ENCODE data around the gene COL18A1. TPM values are rescaled to one million over a fixed set of nuclear protein-coding genes. Genes with fewer than 3 reads are reported as not detected.

COL18A1 gene
- total RNA-seq, 1 donor from 2014 or later = 150 TPM

- no peak overlapping the region for H3K4me3 Mint-ChIP-seq
- H3K9me3 Mint-ChIP-seq = no peaks in the 10 kb centered on the region
- DNase-seq (ENCODE audit: extremely low spot score, unreplicated experiment) = no peak
- H3K36me3 Mint-ChIP-seq = peaks cover 24% of the 10 kb centered on the region
- H3K4me1 Mint-ChIP-seq (ENCODE audit: unreplicated experiment) = peaks cover 21% of the 10 kb centered on the region
- no peak for TF ChIP-seq CTCF (conservative IDR thresholded peaks at IDR 0.05)
- no peak overlapping the region for H3K27ac Mint-ChIP-seq
- no peaks in the 10 kb centered on the region for H3K27me3 Mint-ChIP-seq
Observed at GRCh38 chr21:45475004-45475685, 70.2 kb downstream of the COL18A1 start.

- Mint-ChIP-seq H3K36me3 (peaks cover 24% of the 10 kb centered on the region), H3K27me3 (no peaks in the 10 kb centered on the region), H3K4me3 (no peak overlapping the region), H3K27ac (no peak overlapping the region), H3K4me1 (ENCODE audit: unreplicated experiment) (peaks cover 18% of the 10 kb centered on the region), H3K9me3 (no peaks in the 10 kb centered on the region)
- no peak for DNase-seq (ENCODE audit: extremely low spot score, unreplicated experiment)
- TF ChIP-seq CTCF (conservative IDR thresholded peaks at IDR 0.05) = no peak
Observed at GRCh38 chr21:45475797-45476570, 71.0 kb downstream of the COL18A1 start.

GRCh38 chr21:45476582-45476981 lies 71.6 kb downstream of the COL18A1 start:
- H3K4me1 Mint-ChIP-seq (ENCODE audit: unreplicated experiment) = peaks cover 12% of the 10 kb centered on the region
- peaks cover 21% of the 10 kb centered on the region for H3K36me3 Mint-ChIP-seq
- no peak for DNase-seq (ENCODE audit: extremely low spot score, unreplicated experiment)
- no peaks in the 10 kb centered on the region for H3K9me3 Mint-ChIP-seq
- H3K27ac Mint-ChIP-seq = no peak overlapping the region
- H3K4me3 Mint-ChIP-seq = no peak overlapping the region
- no peak for TF ChIP-seq CTCF (conservative IDR thresholded peaks at IDR 0.05)
- no peaks in the 10 kb centered on the region for H3K27me3 Mint-ChIP-seq

- H3K27me3 Mint-ChIP-seq = no peaks in the 10 kb centered on the region
- H3K36me3 Mint-ChIP-seq = peaks cover 21% of the 10 kb centered on the region
- H3K27ac Mint-ChIP-seq = peak overlapping the region; percentile 57
- H3K9me3 Mint-ChIP-seq = no peaks in the 10 kb centered on the region
- no peak for TF ChIP-seq CTCF (conservative IDR thresholded peaks at IDR 0.05)
- peaks cover 11% of the 10 kb centered on the region for H3K4me1 Mint-ChIP-seq (ENCODE audit: unreplicated experiment)
- peak overlapping the region; percentile 7 for H3K4me3 Mint-ChIP-seq
- no peak for DNase-seq (ENCODE audit: extremely low spot score, unreplicated experiment)
Observed at GRCh38 chr21:45477176-45478114, 72.5 kb downstream of the COL18A1 start.

- Mint-ChIP-seq H3K9me3 (no peaks in the 10 kb centered on the region), H3K27ac (peak overlapping the region; percentile 57), H3K4me3 (peak overlapping the region; percentile 7), H3K4me1 (ENCODE audit: unreplicated experiment) (peaks cover 11% of the 10 kb centered on the region), H3K36me3 (peaks cover 21% of the 10 kb centered on the region), H3K27me3 (no peaks in the 10 kb centered on the region)
- peak; percentile 90 for TF ChIP-seq CTCF (conservative IDR thresholded peaks at IDR 0.05)
- DNase-seq (ENCODE audit: extremely low spot score, unreplicated experiment) = no peak
Observed at GRCh38 chr21:45478115-45478801, 73.3 kb downstream of the COL18A1 start.
